ENCODE results near the gene AMPD3. TPM values are rescaled to one million over a fixed set of nuclear protein-coding genes. Genes with fewer than 3 reads are reported as not detected.

Gene AMPD3
- polyA plus RNA-seq, 4 donors, result 5.1 to 6.9 (median 6.5) TPM

- no peak for DNase-seq (ENCODE audit: low read depth in 4 of 4, low spot score in 3 of 4)
Observed at GRCh38 chr11:10459029-10459970, 4.2 kb downstream of the AMPD3 start.

DNA sequence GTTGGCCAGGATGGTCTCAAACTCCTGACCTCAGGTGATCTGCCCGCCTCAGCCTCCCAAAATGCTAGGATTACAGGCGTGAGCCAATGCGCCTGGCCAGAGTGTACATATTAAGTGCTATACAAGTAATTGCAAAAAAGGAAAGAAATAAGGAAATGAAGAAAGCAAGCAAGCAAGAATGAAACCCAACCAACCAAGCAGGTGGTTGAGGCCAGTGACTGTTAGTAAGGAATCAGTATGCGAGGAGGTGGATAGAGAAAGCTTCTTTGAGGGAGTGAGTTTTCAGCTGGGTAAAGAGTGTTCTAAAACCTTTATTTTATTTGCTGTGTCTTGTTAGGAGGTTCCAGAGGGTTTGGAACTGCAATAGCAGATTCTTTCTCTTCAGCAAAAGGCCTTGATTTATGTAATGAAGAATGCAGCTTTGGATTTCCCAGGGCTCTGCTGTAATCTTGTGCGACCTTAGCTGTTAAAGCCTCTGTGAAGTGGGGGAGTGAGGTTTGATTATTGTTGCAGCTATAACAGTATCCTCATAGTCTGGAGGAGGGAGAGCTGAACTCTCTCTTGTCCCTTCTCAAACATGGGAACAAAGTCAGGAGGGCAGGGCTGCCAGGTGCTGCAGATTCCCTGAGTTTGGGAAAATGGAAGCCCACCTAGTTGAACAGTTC is 5.7 kb downstream of the AMPD3 start:
- no peak for DNase-seq (ENCODE audit: low read depth in 4 of 4, low spot score in 3 of 4)

DNA sequence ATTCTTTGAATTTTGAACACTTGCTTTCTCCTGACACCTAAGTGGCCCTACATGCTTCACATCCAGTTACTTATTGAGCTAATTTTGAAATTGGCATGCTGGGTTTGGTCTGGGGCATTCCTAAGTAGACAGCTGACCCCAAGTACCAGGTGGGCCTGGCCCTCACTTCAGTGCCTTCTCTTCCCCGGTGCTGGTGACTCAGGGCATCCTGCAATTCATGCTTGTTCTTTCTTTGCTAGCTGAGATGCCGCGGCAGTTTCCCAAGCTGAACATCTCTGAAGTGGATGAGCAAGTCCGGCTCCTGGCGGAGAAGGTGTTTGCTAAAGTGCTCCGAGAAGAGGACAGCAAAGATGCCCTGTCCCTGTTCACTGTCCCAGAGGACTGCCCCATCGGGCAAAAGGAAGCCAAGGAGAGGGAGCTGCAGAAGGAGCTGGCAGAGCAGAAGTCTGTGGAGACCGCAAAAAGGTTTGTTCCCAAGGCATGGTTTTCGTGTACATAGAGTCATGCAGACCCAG is 6.3 kb downstream of the AMPD3 start:
- DNase-seq (ENCODE audit: low read depth in 4 of 4, low spot score in 3 of 4), result no peak

DNA sequence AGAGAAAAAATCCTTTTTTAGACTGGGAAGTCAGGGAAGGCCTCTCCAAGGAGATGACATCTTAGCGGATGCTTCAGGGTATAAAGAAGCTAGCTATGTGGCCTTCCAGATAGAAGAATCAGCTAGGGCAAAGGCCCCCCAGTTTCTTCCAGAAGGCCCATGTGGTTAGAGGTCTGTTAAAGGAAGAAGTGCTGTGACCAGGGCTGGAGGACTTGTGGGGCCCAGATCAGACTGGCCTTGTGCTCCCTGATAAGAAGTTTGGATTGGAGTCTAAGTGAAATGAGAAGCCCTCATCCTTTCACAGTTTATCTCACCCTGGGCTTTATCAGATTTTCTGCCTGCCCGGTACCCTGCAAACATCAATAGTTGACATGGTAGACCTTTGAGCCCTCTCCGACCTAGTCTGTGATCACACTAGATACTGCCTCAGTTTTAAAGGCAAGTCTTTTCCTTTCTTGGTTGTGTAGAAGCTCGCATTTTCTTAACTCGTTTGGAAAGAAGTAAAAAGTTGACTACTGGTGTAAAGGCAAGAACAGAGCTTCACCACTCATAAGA is 7.8 kb downstream of the AMPD3 start:
- DNase-seq (ENCODE audit: low read depth in 4 of 4, low spot score in 3 of 4), result no peak

GRCh38 chr11:10473371-10473770 is 18.3 kb downstream of the AMPD3 start:
- DNase-seq (ENCODE audit: low read depth in 4 of 4, low spot score in 3 of 4), result no peak

- DNase-seq (ENCODE audit: low read depth in 4 of 4, low spot score in 3 of 4), result no peak
Observed at GRCh38 chr11:10474551-10474950, 19.5 kb downstream of the AMPD3 start.

DNA sequence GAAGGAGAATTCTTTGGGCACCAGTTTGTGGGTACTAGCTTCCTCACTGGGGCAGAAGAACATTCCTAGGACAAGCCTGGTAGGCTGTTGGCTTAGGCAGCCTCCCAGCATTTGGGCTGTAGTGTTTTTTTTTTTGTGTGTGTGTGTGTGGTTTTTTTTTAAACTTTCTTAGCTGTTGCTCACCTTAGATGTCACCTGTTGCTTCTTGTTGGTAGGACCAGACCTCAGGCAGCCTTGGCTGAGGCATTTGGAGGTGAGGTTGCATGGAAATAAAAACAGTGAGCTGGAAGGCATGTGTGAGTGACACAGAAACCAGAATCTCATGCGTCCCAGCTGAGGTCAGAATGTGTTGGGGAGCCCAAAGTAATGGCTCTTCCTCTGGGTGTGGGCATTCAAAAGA is 21.3 kb downstream of the AMPD3 start:
- no peak for DNase-seq (ENCODE audit: low read depth in 4 of 4, low spot score in 3 of 4)

DNA sequence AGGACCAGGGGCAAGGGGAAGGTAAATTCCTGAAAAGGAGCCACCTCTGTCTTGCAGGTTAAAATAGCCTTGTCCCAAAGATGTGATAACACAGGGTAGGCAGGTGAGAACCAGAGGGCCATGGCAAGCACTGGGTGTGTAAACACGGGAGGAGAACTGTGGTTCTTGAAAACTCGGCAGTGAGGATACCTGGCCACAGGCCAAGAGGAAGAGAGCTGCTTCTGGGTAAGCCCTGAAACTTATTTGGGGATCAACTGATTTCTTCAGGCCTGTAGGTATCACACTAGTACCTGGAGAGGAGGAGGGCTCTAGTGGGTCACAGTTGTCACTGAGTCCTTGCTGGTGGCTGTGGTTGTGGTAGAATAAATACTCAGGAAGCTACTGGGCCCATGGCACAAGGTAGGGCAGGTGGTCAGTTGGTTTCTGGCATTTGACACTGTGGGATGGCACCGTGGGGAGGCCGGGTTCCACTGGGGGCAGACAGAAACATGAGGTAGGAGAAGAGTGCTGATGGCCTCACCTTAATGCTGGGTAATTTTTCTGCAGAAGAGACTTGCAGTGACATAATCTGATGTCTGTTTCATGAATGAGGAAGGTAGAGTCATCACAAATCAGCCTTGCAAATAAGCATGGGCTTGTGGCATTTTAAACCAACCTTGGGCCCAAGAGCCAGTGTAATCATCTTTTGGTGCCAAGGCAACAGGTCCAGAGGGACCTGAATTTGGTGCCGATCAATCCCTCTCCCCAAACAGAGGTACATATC is 22.0 kb downstream of the AMPD3 start:
- DNase-seq (ENCODE audit: low read depth in 4 of 4, low spot score in 3 of 4), result no peak

- DNase-seq (ENCODE audit: low read depth in 4 of 4, low spot score in 3 of 4), result no peak
Observed at GRCh38 chr11:10477690-10478046, 22.6 kb downstream of the AMPD3 start.

DNA sequence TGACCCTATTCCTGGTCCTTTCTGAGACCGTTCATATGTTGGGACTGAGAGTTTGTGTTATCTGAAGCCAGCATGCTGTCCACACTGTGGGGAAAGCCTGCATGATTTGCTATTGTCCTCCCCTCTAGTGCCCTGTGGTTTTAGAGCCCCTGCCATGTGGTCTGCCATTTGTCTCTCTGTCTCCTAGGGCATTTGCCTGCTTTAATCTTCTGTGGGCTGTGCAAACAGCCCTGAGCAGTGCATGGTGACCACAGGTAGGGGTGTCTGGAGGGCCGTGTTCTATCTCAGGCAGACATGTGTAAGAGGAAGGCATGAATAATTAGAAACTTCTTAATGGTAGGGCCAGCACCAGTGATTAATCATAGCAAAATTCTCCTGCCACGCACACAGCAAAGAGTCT is 23.0 kb downstream of the AMPD3 start:
- no peak for DNase-seq (ENCODE audit: low read depth in 4 of 4, low spot score in 3 of 4)

GRCh38 chr11:10478574-10479550 is 23.8 kb downstream of the AMPD3 start:
- DNase-seq (ENCODE audit: low read depth in 4 of 4, low spot score in 3 of 4), result no peak

DNA sequence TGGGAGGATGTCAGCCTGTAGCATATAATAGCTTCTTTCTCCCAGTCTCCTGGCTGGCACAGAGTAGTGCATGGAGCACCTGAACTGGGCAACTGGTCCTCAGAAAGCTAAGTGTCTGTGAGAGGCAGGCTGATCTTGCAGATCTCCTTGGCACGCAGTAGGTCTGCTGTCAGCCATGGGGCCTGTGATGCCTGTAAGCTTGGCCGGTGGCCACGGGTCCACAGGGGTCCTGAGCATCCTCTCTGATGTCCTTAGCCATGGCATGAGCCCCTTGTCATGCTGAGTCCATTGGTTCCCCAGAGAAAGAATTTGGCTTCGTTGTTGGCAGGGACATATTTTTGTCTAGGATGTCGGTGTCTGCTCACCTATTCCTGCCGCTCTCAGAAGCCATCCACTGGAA is 25.0 kb downstream of the AMPD3 start:
- no peak for DNase-seq (ENCODE audit: low read depth in 4 of 4, low spot score in 3 of 4)

DNA sequence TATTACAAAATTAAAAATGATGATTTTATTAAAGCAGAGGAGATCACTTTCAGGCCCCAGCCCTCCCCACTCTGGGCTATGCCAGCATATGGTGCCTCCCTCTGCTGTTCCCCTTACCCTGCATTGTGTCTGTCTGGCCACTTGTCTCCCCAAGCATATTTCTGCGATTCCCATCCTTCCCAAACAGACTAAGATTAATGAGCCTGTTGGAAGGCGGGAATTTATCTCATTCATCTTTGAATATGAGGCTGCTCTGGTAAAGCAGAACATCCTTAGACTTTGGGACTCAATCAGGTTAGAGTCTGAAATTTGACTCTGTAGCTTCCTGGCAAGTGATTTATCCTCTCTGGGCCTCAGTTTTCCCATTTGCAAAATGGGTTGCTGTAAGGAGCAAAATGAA is 25.7 kb downstream of the AMPD3 start:
- no peak for DNase-seq (ENCODE audit: low read depth in 4 of 4, low spot score in 3 of 4)

DNA sequence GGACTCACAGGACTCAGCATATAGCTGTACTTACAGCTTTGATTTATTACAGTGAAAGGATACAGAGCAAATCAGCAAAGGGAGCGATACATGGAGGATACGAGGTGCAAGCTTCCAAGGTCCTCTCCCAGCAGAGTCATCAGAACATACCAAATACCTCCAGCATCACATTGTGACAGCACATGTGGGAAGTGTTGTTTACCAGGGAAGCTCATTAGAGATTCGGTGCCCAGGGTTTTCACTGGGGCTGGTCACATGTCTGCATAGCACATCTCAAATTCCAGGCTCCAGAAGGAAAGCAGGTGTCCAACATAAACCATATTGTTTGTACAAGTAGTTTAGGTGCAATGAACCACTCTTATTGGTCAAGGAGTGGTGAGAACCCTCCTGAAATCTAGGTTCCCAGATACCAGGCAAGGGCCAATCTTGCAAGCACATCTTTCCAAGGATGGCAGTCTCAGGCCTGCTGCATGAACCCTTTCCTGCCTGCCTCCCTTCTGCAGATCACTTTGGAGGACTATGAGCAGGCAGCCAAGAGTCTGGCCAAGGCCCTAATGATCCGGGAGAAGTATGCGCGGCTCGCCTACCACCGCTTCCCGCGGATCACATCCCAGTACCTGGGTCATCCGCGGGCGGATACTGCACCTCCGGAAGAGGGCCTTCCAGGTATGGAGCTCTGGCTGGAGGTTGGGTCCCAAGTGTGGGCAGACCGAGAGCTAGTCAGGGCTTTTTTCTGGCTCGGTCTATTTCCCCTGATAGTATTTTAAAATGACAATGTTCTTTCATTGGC is 26.7 kb downstream of the AMPD3 start:
- no peak for DNase-seq (ENCODE audit: low read depth in 4 of 4, low spot score in 3 of 4)

DNA sequence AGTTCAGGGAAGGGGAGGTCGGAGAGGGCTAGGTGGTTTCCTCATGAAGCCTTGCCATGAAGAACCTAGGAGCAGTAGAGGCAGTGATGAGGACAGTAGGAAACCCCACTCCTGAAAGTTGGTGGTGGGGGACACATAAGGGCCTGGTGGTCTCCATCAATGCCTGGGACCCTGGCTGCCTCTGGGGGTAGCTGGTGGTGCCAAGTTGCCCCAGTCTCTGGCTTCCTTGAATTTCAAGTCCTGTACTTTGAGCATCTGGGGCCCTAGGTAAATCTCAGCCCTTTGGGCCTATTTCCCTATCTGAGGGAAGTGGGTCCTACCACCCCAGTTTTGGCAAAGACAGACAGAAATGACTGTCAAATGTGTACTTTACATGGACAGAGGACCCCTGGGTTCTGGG is 28.1 kb downstream of the AMPD3 start:
- no peak for DNase-seq (ENCODE audit: low read depth in 4 of 4, low spot score in 3 of 4)

- DNase-seq (ENCODE audit: low read depth in 4 of 4, low spot score in 3 of 4), result no peak
Observed at GRCh38 chr11:10483584-10483983, 28.5 kb downstream of the AMPD3 start.

DNA sequence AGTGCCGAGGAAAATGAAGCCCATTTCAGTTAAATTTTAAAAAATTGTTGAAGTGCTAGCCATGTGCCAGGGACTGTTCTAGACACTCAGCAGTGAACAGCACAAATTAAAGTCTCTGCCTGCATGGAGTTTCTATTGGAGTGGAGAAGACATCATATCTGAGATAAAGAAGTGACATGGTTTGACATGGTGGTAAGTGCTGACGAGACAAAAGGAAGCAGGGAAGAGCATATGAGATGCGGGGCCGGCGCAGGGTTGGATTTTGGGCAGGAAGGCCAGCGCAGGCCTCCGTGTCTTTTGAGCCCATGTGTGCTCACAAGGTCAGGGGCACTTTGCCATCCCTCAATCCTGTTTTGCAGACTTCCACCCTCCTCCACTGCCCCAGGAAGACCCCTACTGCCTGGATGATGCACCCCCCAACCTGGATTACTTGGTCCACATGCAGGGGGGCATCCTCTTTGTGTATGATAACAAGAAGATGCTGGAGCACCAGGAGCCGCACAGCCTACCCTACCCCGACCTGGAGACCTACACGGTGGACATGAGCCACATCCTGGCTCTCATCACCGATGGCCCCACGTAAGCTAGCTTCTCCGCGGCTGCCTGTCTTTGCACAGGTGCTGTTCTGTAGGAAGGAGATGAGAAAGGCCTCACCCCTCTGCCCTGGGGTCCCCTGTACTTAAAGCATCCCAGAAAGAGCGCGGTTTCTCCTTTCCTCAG is 29.6 kb downstream of the AMPD3 start:
- no peak for DNase-seq (ENCODE audit: low read depth in 4 of 4, low spot score in 3 of 4)

DNA sequence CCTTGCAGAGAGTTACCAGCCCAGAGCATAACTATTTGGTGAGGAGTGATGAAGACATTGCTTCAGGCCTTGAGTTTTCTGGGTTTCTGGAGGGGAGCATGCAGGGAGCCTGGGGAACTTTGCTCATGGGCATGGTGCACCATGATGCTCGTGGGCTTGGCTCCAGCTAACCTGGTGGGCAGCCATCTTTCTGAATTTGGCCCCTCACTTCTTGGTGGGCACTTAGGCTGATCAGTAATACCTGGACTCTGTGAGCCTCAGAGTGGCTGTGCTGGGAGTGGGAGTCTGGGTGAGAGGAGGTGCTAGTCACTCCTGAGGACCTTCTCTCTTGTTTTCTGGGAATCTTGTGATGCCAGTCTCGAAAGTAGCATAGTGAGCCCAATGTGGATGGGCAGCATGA is 30.6 kb downstream of the AMPD3 start:
- DNase-seq (ENCODE audit: low read depth in 4 of 4, low spot score in 3 of 4), result no peak

Measured in left renal pelvis (tissue), 4 donors.